Activated CD4-positive, alpha-beta T cell treated with anti-CD3 and anti-CD28 coated beads for 4 hours (primary cell): Measurements from ENCODE around the gene ANKS1A.
A peak's percentile ranks its signal among the peaks of the same experiment; 100 is the strongest.

Experiments used
- DNase-seq, 2 donors: peaks; one replicate each; pipeline ENCODE4 v3.0.0-alpha.2; 2020

Gene ANKS1A

GRCh38 chr6:35044761-35045421 is 155.8 kb downstream of the ANKS1A start:
- DNase-seq: no peak

- no peak for DNase-seq
These were observed 157.0 kb downstream of the ANKS1A start for GRCh38 chr6:35046103-35046502.

DNA sequence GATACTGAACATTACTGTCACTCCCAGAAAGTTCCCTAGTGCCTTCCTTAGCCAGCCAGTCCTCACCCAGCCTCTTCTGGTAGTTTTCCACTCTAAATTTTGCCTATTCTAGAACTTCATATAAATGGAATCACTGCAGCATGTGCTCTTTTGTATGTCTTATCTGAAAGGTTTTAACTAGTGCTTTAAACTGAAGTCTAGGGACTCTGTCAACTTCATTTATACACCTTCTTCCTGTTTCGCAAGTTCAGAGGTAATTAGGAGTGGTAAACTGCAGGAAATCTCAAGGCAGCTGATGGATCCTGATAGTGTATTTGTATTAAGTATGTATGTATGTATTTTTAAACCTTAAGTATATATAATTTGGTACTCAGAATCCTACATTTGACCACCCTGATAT is 157.8 kb downstream of the ANKS1A start:
- DNase-seq: no peak

DNA sequence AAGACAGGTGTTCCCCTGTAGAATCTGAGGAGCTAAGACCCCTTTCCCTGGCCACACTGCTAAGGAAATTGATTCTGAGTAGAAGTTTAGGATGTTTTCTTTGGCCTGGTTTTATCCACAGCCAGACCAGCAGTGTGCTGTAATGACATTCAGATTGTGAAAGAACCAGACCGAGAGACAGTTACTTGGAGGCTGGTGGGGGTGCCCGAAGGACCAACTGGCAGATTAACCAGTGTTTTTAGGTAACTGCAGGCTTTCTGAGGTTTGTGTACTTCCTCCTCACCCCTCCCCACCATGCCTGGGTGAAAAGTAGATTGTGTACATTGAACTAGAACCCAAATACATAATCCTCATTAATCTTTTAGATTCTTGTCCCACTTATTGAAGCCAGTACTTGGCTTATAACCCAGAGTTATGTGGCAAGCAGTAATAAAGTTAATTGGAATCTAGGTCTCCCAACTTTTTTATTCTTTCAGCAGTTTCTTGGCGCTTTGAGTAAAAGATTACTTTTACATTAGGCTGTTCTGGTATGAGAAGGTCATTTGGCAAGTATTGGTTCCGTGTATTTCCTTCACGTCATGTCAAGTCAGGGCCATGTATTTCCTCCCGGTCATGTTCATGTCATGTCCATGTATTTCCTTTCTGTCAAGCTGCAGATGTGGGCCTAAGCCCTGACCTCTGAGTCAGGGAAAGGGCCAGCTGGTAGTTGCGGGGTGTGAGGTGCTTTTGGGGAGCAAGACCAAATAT is 158.4 kb downstream of the ANKS1A start:
- DNase-seq: no peak

DNA sequence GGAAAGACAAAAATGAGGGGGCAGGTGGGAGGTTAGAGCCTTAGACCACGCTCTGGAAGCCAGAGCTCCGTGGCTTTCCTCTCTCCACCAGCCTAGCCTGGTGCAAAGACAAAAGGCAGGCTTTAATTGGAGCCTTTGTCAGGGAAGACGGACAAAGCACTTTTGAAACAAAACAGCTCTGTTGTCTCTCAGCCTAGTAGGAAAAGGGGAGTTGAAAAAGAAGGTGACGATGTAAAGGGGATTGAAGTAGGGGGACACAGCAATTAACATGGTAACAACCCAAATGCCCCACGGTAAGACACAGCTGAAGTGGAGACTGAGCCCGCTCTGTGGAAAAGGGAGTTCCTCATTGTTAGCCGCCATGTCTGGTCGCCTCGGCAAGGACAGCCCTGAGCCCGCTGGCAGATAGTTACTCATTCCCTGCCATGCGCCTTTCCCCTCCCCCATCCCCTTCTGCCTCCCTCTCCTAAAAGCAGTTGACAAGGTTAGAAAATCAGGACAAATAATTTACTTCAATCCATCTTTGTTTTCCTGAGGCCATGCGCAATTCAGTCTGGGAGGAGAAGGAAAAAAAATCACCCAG is 159.1 kb downstream of the ANKS1A start:
- no peak for DNase-seq

GRCh38 chr6:35048631-35049083 is 159.6 kb downstream of the ANKS1A start:
- peak; percentile 6 to 14 for DNase-seq

DNA sequence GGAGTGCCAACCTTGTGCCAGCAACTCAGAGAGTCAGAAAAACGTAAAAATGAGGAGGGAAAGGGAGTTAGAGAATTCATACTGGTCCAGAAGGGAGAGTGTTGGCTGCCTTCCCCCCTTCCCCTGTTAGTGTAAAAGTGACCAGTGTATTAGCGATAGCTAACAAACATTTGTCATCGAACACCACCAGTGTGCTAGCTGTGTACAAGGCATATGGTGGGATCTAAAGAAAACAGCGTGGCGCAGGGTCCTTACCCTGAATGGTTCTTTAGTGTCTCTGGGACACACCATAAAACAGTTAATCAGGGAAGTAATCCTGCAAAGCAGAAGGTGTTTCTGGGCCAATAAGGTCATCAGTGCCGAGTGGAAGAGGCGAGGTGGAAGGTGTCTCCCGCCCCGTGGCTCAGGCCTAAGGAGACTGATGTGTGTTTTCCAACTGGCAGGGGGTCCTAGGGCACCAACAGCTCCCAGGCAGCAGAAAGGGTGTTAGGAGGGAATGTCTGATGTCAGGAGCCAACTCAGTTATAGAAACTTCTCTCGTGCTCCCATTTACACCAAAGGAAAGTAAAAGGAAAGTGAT is 160.2 kb downstream of the ANKS1A start:
- no peak for DNase-seq

DNA sequence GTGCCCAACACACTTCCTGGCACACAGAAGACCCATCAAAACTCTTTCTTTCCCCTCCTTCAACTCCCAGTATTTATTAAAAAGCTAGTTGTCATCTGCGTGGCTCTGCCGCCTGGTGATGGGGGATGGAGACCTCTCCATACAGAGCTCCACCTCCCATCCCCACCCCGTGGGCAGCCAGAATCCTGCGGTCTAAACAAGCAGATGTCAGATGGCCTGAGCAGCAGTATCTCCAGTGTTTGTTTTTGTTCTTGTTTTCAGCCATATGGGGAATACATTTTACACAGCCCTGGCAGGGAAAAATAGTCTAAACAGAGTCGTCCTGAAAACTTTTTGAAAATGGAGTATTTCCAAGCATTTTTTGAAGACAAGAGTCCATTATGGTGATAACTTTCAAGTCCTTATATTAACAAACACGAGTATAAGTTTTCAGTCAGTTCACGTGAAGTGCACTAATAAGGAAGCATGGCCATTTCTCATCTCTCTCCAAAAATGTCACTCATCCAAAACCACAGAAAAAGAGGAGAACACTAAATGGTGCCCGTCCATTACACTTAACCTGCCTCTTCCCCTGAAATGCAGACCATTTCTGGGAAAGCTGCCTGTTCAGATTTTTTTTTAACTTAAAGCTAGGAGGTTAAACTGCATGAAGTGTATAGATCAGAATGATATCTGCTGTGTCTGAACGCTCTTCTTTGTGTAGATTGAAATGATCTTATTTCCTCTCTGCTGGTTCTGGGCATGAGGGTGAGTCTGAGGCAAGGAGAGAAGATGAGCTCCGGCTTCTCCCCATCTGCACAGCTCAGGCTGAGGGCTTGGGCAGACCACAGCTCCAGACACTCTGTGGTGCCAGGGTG is 161.1 kb downstream of the ANKS1A start:
- DNase-seq: no peak

DNA sequence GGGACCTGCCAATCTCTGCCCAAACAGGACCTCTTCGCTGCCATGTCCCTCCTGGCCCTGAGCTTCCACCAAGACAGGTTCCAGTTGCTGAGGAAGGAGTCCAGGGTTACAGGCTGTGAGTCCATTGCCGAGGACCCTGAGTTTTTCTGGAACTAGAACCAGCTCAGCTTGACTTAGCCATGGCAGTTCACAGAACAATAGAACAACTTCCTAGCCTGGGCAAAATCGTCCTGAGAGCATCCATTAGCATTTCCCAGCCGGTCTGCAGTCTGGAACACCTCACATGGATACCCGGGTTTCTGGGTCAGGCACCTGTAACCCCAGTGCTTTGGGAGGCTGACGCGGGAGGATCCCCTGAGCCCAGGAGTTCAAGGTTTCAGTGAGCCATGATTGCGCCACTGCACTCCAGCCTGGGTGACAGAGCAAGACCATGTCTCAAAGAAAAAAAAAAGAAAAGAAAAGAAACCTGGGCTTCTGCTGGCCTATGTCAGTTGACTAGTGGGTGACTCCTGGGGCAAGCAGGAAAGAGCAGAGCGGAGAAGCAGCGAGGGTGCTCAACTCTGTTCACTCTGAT is 161.8 kb downstream of the ANKS1A start:
- DNase-seq: no peak

DNA sequence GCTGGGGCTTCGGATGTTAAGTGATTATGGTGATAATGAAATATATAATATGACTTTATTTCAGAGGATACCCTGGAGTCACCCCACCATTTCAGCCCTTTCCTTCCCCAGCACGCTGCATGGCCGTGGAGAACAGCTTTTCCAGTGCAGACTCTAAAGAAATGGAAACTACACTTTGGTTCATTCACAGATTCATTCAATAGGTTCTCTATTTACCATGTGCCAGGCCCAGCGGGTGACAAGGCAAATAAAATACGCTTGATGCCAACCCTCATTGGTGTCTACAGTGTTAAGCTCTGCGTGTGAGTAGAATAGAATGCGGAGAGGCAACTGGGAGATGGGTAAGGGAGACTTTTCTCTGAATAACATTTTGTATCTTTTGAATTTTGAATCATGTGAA is 162.3 kb downstream of the ANKS1A start:
- DNase-seq: no peak

DNA sequence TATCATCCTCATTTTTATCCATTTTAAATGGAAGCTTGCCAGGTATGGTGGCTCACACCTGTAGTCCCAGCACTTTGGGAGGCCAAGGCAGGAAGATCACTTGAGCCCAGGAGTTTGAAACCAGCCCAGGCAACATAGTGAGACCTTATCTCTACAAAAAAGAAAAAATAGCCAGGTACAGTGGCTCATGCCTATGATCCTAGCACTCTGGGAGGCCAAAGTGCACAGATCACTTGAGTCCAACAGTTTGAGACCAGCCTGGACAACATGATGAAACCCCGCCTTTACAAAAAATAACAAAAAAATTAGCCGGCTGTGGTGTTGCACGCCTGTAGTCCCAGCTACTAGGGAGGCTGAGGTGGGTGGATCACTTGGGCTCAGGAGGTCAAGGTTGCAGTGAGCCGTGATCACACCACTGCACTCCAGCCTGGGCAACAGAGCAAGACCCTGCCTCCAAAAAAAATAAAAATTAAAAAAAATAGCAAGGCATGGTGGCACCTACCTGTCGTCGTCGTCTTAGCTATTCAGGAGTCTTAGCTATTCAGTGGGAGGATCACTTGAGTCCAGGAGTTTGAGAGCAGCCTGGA is 163.0 kb downstream of the ANKS1A start:
- no peak for DNase-seq

- DNase-seq: no peak
These were observed 163.9 kb downstream of the ANKS1A start for GRCh38 chr6:35052694-35053565.

GRCh38 chr6:35053701-35054100 is 164.6 kb downstream of the ANKS1A start:
- DNase-seq: no peak

DNA sequence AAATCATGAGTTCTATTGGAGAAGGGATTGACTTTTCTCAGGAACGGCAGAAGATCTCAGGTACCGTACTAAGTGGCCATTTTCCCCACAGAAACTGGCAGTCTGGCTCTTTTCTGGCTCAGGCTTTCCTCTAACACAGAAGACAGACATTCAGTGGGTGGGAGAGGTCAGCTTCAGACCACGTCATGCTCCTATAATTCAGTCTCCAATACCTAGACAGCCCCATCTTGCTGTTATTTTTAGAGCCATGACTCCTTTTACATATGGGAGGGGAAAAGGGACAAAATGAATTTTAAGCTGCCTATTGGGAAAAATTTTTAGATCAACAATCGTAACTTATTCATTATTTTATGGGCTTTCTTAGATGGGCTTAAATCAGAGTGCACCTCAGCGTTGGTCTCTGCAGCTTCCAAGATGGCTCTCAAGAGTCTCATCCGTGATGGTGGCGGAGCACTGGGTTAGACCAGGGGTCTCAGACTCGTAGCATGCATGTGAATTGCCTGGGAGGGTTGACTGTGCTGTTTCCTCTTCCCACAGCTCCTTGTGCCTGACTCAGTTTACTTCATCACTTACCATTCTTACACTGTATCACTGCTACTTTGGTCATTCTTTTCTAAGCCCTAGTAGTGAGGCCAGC is 165.2 kb downstream of the ANKS1A start:
- no peak for DNase-seq

GRCh38 chr6:35054743-35055130 is 165.7 kb downstream of the ANKS1A start:
- no peak for DNase-seq

DNA sequence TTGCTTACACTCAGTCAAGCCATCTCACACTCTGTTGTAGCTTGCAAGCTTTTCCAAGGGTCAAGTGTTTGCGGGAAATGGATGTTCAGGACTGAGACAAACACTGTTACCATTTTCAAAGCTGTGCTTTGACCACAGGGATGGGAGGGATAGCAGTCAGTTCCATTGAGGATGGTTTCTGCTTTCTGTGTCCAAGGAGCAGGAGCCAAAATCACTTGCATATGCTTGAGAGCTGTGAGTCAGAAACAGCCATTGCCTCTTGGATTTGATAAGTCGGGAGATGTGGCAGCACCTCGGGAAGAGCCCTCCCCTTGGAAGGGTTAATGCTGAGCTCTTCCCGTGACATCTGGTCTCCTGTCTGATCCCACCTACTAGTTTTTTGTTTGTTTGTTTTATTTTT is 166.8 kb downstream of the ANKS1A start:
- no peak for DNase-seq

DNA sequence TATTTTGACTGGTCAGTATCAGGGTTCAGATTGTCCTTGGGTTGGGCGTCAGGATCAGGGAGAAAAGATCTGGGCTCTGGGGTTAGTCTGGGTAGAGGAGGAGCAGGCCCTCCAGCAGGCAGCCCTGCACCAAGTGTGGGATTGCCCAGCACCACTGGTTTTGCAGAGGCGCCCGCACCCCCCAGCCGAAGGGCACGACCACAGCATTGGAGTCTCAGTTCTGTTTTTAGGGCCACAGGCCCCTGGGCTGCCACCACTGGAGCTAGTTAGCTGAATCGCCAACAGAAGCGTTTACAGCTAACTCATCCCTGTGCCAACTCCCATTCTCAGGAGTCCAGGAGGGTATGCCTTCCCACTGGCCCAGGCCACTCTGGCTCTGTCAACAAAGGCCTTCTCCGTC is 167.9 kb downstream of the ANKS1A start:
- no peak for DNase-seq

- DNase-seq: no peak
These were observed 168.6 kb downstream of the ANKS1A start for GRCh38 chr6:35057449-35058357.

DNA sequence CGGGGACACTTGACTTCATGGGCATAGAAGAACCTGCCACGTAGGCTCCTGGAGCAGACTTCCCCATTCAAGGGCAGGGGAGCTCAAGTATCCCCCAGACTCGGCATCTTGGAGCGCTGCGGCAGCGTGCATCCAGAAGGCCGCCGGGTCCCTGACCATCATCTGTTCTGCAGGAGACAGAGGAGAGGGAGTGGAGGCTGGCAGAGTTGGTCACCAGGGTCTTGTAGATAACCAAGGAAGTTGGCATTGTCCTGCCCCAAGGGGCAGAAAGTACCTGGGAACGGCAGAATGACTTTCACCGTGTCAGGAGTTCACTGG is 169.3 kb downstream of the ANKS1A start:
- DNase-seq: no peak
